Endodermal cell (in vitro differentiated cells): ENCODE measurements around the gene JMJD6. TPM values are rescaled to one million over a fixed set of nuclear protein-coding genes. Genes with fewer than 3 reads are reported as not detected.

Experiments
- DNase-seq: peaks from one replicate; pipeline ENCODE4 v3.0.0-alpha.2; 2017
- H3K27ac ChIP-seq: 2 replicates; pipeline ENCODE4 v1.5.1; 2013; ENCODE audit warnings: mild to moderate bottlenecking, low read depth, low read length, moderate library complexity
- H3K27me3 ChIP-seq: 2 replicates; pipeline ENCODE4 v1.6.1; 2013; ENCODE audit warnings: mild to moderate bottlenecking, low read length, moderate library complexity; ENCODE audit not compliant: insufficient read depth, control insufficient read depth, poor library complexity, severe bottlenecking
- H3K36me3 ChIP-seq: 2 replicates; pipeline ENCODE4 v1.7.0; 2013; ENCODE audit warnings: mild to moderate bottlenecking, low read length, moderate library complexity; ENCODE audit not compliant: control insufficient read depth, insufficient read depth
- H3K4me1 ChIP-seq: one replicate; pipeline ENCODE4 v1.7.0; 2013; ENCODE audit warnings: low read length; ENCODE audit not compliant: control insufficient read depth, insufficient read depth
- H3K4me3 ChIP-seq: 2 replicates; pipeline ENCODE4 v1.5.1; 2013; ENCODE audit warnings: mild to moderate bottlenecking, low read length, moderate library complexity
- H3K9ac ChIP-seq: 2 replicates; pipeline ENCODE4 v1.6.1; 2013; ENCODE audit warnings: mild to moderate bottlenecking, low read length, moderate library complexity; ENCODE audit not compliant: poor library complexity, severe bottlenecking; ENCODE audit errors: extremely low read depth
- H3K9me3 ChIP-seq: 2 replicates; pipeline ENCODE4 v1.6.1; 2013; ENCODE audit warnings: mild to moderate bottlenecking, low read length, moderate library complexity; ENCODE audit not compliant: control insufficient read depth
- H3K27ac Mint-ChIP-seq: 2 replicates; pipeline ENCODE4 v1.8.0; 2020; ENCODE audit warnings: mixed read lengths
- H3K27me3 Mint-ChIP-seq: 2 replicates; pipeline ENCODE4 v1.8.0; 2021; ENCODE audit warnings: mild to moderate bottlenecking, mixed read lengths; ENCODE audit not compliant: insufficient read depth
- H3K36me3 Mint-ChIP-seq: 2 replicates; pipeline ENCODE4 v1.8.0; 2020; ENCODE audit warnings: low read depth, mixed read lengths
- H3K4me1 Mint-ChIP-seq: 2 replicates; pipeline ENCODE4 v1.8.0; 2020; ENCODE audit warnings: mixed read lengths
- H3K4me3 Mint-ChIP-seq: 2 replicates; pipeline ENCODE4 v1.8.0; 2020; ENCODE audit warnings: mild to moderate bottlenecking, moderate library complexity, mixed read lengths
- H3K9me3 Mint-ChIP-seq: 2 replicates; pipeline ENCODE4 v1.8.0; 2020; ENCODE audit warnings: mild to moderate bottlenecking, mixed read lengths
- CTCF ChIP-seq: fragments of 200-600 bp; sonication (generic); conservative IDR thresholded peaks from 2 replicates; pipeline ENCODE4 v1.5.0; 2021; ENCODE audit warnings: antibody characterized with exemption, mild to moderate bottlenecking
- WGBS, 2 experiments: methylation state at CpG; one replicate each; pipeline versions ENCODE4 v1.1.5 to v1.1.7; 2013; ENCODE audit warnings: missing lambda C conversion rate in 2 of 2, mixed read lengths in 1 of 2; ENCODE audit not compliant: insufficient coverage in 1 of 2, insufficient read length in 1 of 2; 5-methylcytosine and 5-hydroxymethylcytosine counted together
- total RNA-seq, 2 donors: library from RNA; stranded (reverse); fragmentation: NEBNext Ultra II Directional in 1 of 2; extraction: Animal tissue kit (Norgen Biotek cat#: 25700) in 1 of 2; gene quantifications; 2 replicates in 1 of 2; 3 replicates in 1 of 2; pipeline ENCODE4 v1.2.1, GENCODE V29; 2021

JMJD6 gene
- total RNA-seq, 2 donors from 2014 or later = 17.0 to 20.3 TPM

- H3K27me3 ChIP-seq = no peaks in the 10 kb centered on the region
- no peak overlapping the region for H3K9ac ChIP-seq
- 91 to 100% methylated on average over 2 of the region's 2 CpGs for WGBS, 2 experiments
- H3K4me1 ChIP-seq = peaks cover 7% of the 10 kb centered on the region
- H3K27ac ChIP-seq = no peak overlapping the region
- no peaks in the 10 kb centered on the region for H3K9me3 ChIP-seq
- no peak overlapping the region for H3K4me3 Mint-ChIP-seq
- H3K36me3 Mint-ChIP-seq = peaks cover 42% of the 10 kb centered on the region
- no peak overlapping the region for H3K27ac Mint-ChIP-seq
- H3K9me3 Mint-ChIP-seq = no peaks in the 10 kb centered on the region
- H3K36me3 ChIP-seq = peaks cover 65% of the 10 kb centered on the region
- no peak for TF ChIP-seq CTCF
- peaks cover 6% of the 10 kb centered on the region for H3K4me1 Mint-ChIP-seq
- no peak for DNase-seq
- H3K27me3 Mint-ChIP-seq = no peaks in the 10 kb centered on the region
- H3K4me3 ChIP-seq = no peak overlapping the region
Observed at GRCh38 chr17:76715496-76715830, 10.9 kb downstream of the JMJD6 start.

DNA sequence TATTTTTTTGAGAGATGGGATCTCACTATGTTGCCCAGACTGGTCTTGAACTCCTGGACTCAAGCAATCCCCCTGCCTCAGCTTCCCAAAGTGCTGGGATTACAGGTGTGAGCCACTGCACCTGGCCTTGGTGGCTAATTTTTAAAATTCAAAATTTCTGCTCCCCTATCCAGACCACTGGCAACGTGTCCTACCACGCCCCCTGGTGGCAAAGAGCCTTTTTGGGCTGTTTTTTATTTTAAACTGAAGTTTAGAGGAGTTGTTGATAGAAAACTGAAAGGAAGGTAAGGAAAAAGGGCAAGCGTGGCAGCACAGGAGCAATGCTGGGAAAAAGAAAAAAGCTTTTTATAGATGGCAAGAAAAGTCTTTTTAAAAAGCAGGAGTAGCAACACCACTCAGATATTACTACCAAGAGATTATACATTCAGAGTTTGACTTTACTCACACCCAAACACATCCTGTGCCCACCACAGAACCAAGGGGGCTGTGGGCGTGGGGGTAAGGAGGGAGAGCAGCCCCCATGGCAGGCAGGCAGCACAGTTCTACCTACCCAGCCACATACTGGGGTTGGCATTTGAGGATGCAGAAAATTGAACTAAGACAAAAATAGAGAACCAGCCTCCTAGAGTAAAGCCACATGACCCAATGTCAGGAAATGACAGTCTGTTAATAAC is 11.4 kb downstream of the JMJD6 start:
- WGBS, 2 experiments = 37% methylated on average over 4 of the region's 4 CpGs; no CpG with 5 or more reads in 1 of the 2 experiments
- Mint-ChIP-seq H3K9me3 (no peaks in the 10 kb centered on the region), H3K27me3 (no peaks in the 10 kb centered on the region), H3K4me1 (peaks cover 7% of the 10 kb centered on the region), H3K27ac (no peak overlapping the region), H3K36me3 (peaks cover 37% of the 10 kb centered on the region), H3K4me3 (no peak overlapping the region)
- no peak overlapping the region for H3K27ac ChIP-seq
- H3K9ac ChIP-seq = no peak overlapping the region
- H3K36me3 ChIP-seq = peaks cover 60% of the 10 kb centered on the region
- no peaks in the 10 kb centered on the region for H3K9me3 ChIP-seq
- H3K4me3 ChIP-seq = no peak overlapping the region
- H3K4me1 ChIP-seq = peaks cover 7% of the 10 kb centered on the region
- no peaks in the 10 kb centered on the region for H3K27me3 ChIP-seq
- peak; percentile 95 for TF ChIP-seq CTCF
- DNase-seq = peak; percentile 93

GRCh38 chr17:76714336-76714735 is 12.1 kb downstream of the JMJD6 start:
- Histone ChIP-seq H3K4me3 (no peak overlapping the region), H3K9me3 (no peaks in the 10 kb centered on the region), H3K9ac (no peak overlapping the region), H3K27me3 (no peaks in the 10 kb centered on the region), H3K36me3 (peaks cover 54% of the 10 kb centered on the region), H3K27ac (no peak overlapping the region), H3K4me1 (peaks cover 10% of the 10 kb centered on the region)
- H3K9me3 Mint-ChIP-seq = no peaks in the 10 kb centered on the region
- H3K27ac Mint-ChIP-seq = no peak overlapping the region
- no peak for TF ChIP-seq CTCF
- no peak overlapping the region for H3K4me3 Mint-ChIP-seq
- no peak for DNase-seq
- peaks cover 4% of the 10 kb centered on the region for H3K27me3 Mint-ChIP-seq
- H3K4me1 Mint-ChIP-seq = peaks cover 13% of the 10 kb centered on the region
- WGBS, 2 experiments = 89 to 91% methylated on average over 3 to 5 of the region's 5 CpGs
- peaks cover 32% of the 10 kb centered on the region for H3K36me3 Mint-ChIP-seq
